PC-9 (cell line): ENCODE data around the gene EIF2S1. TPM values are rescaled to one million over a fixed set of nuclear protein-coding genes. Genes with fewer than 3 reads are reported as not detected.

Experiments
- BruUV-seq: library from RNA; stranded (reverse); fragments of 400-500 nt; replicated peaks from 2 replicates; lab custom pipeline; 2021; lab: Mats Ljungman, UMichigan
- CTCF ChIA-PET: fragments of 300-600 bp; sonication (Branson Sonifier 250); formaldehyde crosslinking; loops from one replicate; lab custom pipeline; 2022; ENCODE audit warnings: antibody characterized with exemption; lab: Charles Lee
- POLR2A ChIA-PET: fragments of 300-600 bp; sonication (Branson Sonifier 250); formaldehyde crosslinking; loops from one replicate; lab custom pipeline; 2022; ENCODE audit warnings: antibody characterized with exemption; ENCODE audit not compliant: unreplicated experiment; lab: Charles Lee
- DNase-seq, 2 experiments: peaks; one replicate each; pipeline versions ENCODE4 v3.0.0 to v3.0.0-alpha.2; 2015 to 2022; ENCODE audit warnings: mixed read lengths in 1 of 2
- H2AFZ ChIP-seq: fragments of 200-600 bp; sonication (generic); 2 replicates; pipeline ENCODE4 v1.8.1; 2017; ENCODE audit warnings: antibody characterized with exemption
- H3F3A ChIP-seq: fragments of 200-600 bp; sonication (generic); 2 replicates; pipeline ENCODE4 v1.8.1; 2017; ENCODE audit warnings: antibody characterized with exemption, mild to moderate bottlenecking, low read depth; ENCODE audit not compliant: insufficient read depth
- H3K27ac ChIP-seq: fragments of 200-600 bp; sonication (generic); 2 replicates; pipeline ENCODE4 v1.6.1; 2016; ENCODE audit warnings: mixed run types
- H3K27me3 ChIP-seq: fragments of 200-600 bp; sonication (generic); 2 replicates; pipeline ENCODE4 v1.6.1; 2016; ENCODE audit warnings: low read depth, mixed run types; ENCODE audit not compliant: insufficient read depth
- H3K36me3 ChIP-seq: fragments of 200-600 bp; sonication (generic); 2 replicates; pipeline ENCODE4 v1.6.1; 2016; ENCODE audit warnings: low read depth, mixed run types
- H3K4me1 ChIP-seq: fragments of 200-600 bp; sonication (generic); replicated peaks from 2 replicates; pipeline ENCODE4 v1.6.1; 2016; ENCODE audit warnings: mixed run types; ENCODE audit not compliant: insufficient read depth
- H3K4me2 ChIP-seq: fragments of 200-600 bp; sonication (generic); 2 replicates; pipeline ENCODE4 v1.6.1; 2017; ENCODE audit warnings: mixed run types
- H3K4me3 ChIP-seq: fragments of 200-600 bp; sonication (generic); 2 replicates; pipeline ENCODE4 v1.6.1; 2016; ENCODE audit warnings: mixed run types
- H3K79me2 ChIP-seq: fragments of 200-600 bp; sonication (generic); 2 replicates; pipeline ENCODE4 v1.6.1; 2017; ENCODE audit warnings: low read depth, mixed run types
- H3K9me2 ChIP-seq: fragments of 200-600 bp; sonication (generic); 2 replicates; pipeline ENCODE4 v1.8.1; 2017; ENCODE audit warnings: mild to moderate bottlenecking; ENCODE audit not compliant: insufficient read depth
- H3K9me3 ChIP-seq: fragments of 200-600 bp; sonication (generic); 2 replicates; pipeline ENCODE4 v1.8.1; 2016; ENCODE audit warnings: low read depth; ENCODE audit not compliant: insufficient read depth
- H4K20me1 ChIP-seq: fragments of 200-600 bp; sonication (generic); 2 replicates; pipeline ENCODE4 v1.8.1; 2017; ENCODE audit not compliant: insufficient read depth
- CTCF ChIP-seq: fragments of 200-600 bp; sonication (generic); conservative IDR thresholded peaks from 2 replicates; pipeline ENCODE4 v1.6.1; 2017; ENCODE audit warnings: mixed run types, antibody characterized with exemption, mild to moderate bottlenecking, moderate library complexity
- EZH2 ChIP-seq: fragments of 200-600 bp; sonication (generic); IDR thresholded peaks from 2 replicates; pipeline ENCODE4 v1.8.0; 2017; ENCODE audit warnings: antibody characterized with exemption, low read depth
- intact Hi-C: fragments of 100-400 bp; cut with micrococcal nuclease; formaldehyde crosslinking; loops from one replicate; pipeline ENCODE4 v1.10.0; 2022; ENCODE audit not compliant: unreplicated experiment
- total RNA-seq: library from RNA; stranded (reverse); gene quantifications from 2 replicates; pipeline ENCODE4 v1.2.3, GENCODE V29; 2021

The EIF2S1 gene
- total RNA-seq, 1 experiment from 2014 or later = 146 TPM

- Histone ChIP-seq H3K36me3 (no peaks in the 10 kb centered on the region), H3K4me2 (no peak overlapping the region), H3K27ac (no peak overlapping the region), H3F3A (peaks cover 4% of the 10 kb centered on the region; the same call in 1 of the 2 replicates), H3K9me3 (no peaks in the 10 kb centered on the region), H4K20me1 (no peaks in the 10 kb centered on the region), H3K9me2 (no peaks in the 10 kb centered on the region), H3K79me2 (no peaks in the 10 kb centered on the region), H3K4me3 (no peak overlapping the region), H2AFZ (no peak overlapping the region), H3K27me3 (no peaks in the 10 kb centered on the region), H3K4me1 (peaks cover 29% of the 10 kb centered on the region)
- ChIA-PET POLR2A (no interaction called here), CTCF (no interaction called here)
- no peak for DNase-seq
- no TSS peak for BruUV-seq
- intact Hi-C loops = no loop called here
- TF ChIP-seq CTCF = no peak
- TF ChIP-seq EZH2 = no peak
Measured at GRCh38 chr14:67432050-67432564, 72.0 kb downstream of the EIF2S1 start.

- ChIA-PET POLR2A (interaction anchor here (0.6 kb wide), 1 partner anchor 969 kb away, joined by 3 read pairs; no protein-coding TSS in a partner anchor), CTCF (interaction anchor here (1.2 kb wide), 1 partner anchor 78 kb away, joined by 3 read pairs; no protein-coding TSS in a partner anchor)
- Histone ChIP-seq H3K79me2 (no peaks in the 10 kb centered on the region), H3F3A (peaks cover 4% of the 10 kb centered on the region), H3K27me3 (no peaks in the 10 kb centered on the region), H3K9me2 (no peaks in the 10 kb centered on the region), H3K4me2 (no peak overlapping the region), H3K9me3 (no peaks in the 10 kb centered on the region), H2AFZ (no peak overlapping the region), H3K4me3 (no peak overlapping the region), H4K20me1 (no peaks in the 10 kb centered on the region), H3K27ac (no peak overlapping the region), H3K4me1 (peaks cover 13% of the 10 kb centered on the region), H3K36me3 (no peaks in the 10 kb centered on the region)
- TF ChIP-seq CTCF (no peak), EZH2 (no peak)
- DNase-seq = no peak
- no TSS peak for BruUV-seq
- intact Hi-C loops = no loop called here
Measured at GRCh38 chr14:67435603-67436002, 75.5 kb downstream of the EIF2S1 start.

Other genes with a start within 250 kb of the EIF2S1 start
- gene GARIN2, start 170.9 kb upstream of the EIF2S1 start, total RNA-seq = 0.31 TPM in 1 of 2 replicates, not detected in the other
- gene PALS1, start 118.9 kb upstream of the EIF2S1 start, total RNA-seq = 73.7 and 94.7 TPM in 2 replicates
- 62.7 and 67.9 TPM in 2 replicates for gene ATP6V1D, start 524 bp upstream of the EIF2S1 start, total RNA-seq
- gene PLEK2, start 51.8 kb downstream of the EIF2S1 start, total RNA-seq = 32.7 and 46.0 TPM in 2 replicates
- gene TMEM229B, start 128.4 kb downstream of the EIF2S1 start, total RNA-seq = 1.2 and 1.6 TPM in 2 replicates
- gene PLEKHH1, start 173.0 kb downstream of the EIF2S1 start, total RNA-seq = 13.6 and 18.5 TPM in 2 replicates
- 9.8 and 13.0 TPM in 2 replicates for gene PIGH, start 239.9 kb downstream of the EIF2S1 start, total RNA-seq